ENCODE data around the gene GPR85.
"Not testable (repeated sequence)": the region's sequence is repeated elsewhere in the genome, so short reads cannot be mapped to it uniquely, and the experiment has no call there.

The GPR85 gene, protein sequence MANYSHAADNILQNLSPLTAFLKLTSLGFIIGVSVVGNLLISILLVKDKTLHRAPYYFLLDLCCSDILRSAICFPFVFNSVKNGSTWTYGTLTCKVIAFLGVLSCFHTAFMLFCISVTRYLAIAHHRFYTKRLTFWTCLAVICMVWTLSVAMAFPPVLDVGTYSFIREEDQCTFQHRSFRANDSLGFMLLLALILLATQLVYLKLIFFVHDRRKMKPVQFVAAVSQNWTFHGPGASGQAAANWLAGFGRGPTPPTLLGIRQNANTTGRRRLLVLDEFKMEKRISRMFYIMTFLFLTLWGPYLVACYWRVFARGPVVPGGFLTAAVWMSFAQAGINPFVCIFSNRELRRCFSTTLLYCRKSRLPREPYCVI

GRCh38 chr7:113086431-113086888, at the start of gene GPR85:
GPR85 (minus strand) TSS chr7:113086827; CDS start chr7:113084721, 2,106 bp downstream.
- peak; percentile 15 to 17 for DNase-seq

DNA sequence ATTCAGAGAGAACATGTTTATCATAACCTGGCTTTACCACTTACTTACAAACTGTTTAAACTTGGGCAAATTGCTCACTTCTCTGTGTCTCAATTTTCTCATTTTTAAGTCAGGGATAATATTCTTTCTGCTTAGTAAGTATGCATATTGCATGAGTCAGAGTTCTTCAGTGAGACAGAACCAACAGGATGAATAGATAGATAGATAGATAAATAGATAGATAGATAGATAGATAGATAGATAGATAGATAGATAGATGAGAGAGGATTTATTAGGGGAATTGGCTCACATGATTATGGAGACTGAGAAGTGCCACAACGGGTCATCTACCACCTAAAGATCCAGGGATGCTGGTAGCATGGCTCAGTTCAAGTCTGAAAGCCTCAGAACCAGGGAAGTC, 47.4 kb upstream of the GPR85 start:
- no peak for DNase-seq

- DNase-seq, result no peak
Observed at GRCh38 chr7:113131367-113131766, 44.7 kb upstream of the GPR85 start.

GRCh38 chr7:113128031-113128430, 41.4 kb upstream of the GPR85 start:
- no peak for DNase-seq

GRCh38 chr7:113125728-113126127, 39.1 kb upstream of the GPR85 start:
- DNase-seq, result no peak

- no peak for DNase-seq
Observed at GRCh38 chr7:113122744-113123143, 36.1 kb upstream of the GPR85 start.

DNA sequence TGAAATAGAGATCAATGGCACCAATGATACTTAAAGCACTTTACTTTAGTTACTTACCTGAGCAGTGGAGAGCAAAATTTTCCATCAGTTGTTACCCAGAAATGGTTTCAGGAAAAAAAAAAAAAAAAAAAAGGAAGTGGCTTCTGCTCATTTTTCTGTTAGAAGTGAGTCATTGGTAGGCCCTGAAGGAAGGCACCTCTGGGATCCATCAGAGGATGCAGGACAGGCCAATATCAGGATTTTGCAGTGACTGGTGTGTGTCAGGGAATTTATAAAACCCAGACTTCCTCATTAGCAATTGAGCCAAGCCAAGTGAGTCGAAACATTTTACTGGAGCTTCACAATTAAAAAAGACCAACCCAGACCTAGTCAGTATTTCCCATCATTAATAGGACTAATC, 34.0 kb upstream of the GPR85 start:
- no peak for DNase-seq

DNA sequence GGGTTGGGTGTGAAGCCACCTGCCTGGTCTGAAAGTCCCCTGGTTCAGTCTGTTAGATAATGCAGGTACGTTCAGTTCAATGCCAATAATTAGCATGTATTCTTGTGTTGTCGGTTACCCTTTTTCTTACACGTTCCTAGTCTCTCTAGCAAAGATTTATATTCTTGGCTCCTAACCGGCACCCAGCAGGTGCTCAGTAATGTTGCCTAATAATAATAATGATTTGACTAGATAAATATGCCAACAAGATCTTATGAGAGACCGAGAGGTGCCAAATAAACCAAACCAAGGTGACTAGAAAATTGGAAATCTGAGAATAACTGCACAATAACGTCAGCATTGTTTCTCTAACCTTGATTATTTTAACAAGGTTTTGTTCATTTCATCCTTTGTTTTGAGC, 32.8 kb upstream of the GPR85 start:
- DNase-seq, result no peak

GRCh38 chr7:113118074-113118959, 31.7 kb upstream of the GPR85 start, which contains the start of gene SMIM30:
SMIM30 (minus strand) TSS chr7:113118554; CDS start chr7:113117578, 976 bp downstream.
- DNase-seq, result peak; percentile 89 to 92

DNA sequence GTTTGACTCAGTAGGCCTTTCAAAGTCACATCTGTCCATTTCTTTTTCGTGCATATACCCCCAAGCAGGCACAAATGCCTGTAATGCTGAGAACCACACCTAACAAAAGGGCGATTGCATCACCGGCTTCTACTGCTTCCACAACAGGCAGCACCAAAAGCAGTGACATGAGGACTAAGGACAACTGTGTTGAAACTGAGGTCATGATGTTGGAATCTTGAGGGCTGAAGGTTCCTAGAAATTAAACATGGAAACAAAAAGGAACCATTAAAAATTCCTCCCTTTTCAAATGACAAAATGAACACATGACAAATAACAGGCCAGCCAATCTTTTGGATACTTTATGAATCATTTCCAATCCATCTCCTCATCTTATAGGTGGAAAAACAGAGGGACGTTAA, 30.7 kb upstream of the GPR85 start:
- not testable (repeated sequence) for DNase-seq

GRCh38 chr7:113113912-113114311, 27.3 kb upstream of the GPR85 start:
- no peak for DNase-seq

DNA sequence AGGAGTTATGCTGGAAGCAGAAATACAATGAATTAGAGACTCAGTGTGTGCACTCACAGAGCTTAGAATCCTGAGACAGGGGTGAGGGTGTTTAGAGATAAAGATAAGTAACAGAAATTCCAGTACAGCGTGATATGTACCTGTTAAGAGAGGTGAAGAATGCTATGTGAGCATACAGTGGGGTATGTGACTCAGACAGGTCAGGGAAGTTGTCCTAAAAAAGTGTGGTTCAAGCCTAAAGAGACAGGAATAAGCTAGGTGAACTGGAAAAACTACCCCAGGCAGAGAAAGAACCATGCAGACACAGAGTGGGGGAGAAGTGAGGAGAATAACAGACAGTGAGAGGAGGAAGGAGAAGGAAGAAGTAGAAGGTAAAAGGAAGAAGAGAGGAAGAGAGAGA, 23.1 kb upstream of the GPR85 start:
- no peak for DNase-seq

GRCh38 chr7:113100121-113100603, 13.5 kb upstream of the GPR85 start:
- no peak for DNase-seq

DNA sequence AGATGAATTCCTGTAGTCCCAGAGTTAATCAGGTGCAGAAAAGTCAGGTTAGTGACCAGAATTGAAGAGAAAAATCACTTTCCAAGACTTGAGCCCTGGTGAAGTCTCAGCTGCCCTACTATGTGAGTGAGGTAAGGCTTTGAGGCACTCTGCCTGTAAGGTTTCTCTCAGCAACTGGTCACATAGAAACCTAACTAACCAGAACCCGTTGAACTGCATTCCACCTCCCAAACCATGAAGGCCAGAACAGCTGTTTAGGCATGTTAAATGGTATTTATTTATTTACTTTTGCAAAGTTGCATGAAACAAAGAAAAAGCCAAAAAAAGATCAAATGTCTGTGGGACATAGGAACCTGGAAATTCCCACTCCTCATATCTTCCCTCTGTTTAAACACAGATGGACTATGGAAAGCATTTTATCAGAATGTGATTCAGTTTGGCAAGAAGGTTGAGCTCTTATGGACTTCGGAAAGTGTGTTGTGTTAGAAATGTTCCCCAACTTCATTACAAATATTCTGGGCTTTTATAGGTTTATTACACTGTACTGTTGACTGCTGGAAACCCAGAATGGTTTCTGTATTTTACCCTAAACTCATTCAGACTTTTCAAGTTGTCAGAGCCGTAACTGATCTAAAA, 12.8 kb upstream of the GPR85 start:
- no peak for DNase-seq

DNA sequence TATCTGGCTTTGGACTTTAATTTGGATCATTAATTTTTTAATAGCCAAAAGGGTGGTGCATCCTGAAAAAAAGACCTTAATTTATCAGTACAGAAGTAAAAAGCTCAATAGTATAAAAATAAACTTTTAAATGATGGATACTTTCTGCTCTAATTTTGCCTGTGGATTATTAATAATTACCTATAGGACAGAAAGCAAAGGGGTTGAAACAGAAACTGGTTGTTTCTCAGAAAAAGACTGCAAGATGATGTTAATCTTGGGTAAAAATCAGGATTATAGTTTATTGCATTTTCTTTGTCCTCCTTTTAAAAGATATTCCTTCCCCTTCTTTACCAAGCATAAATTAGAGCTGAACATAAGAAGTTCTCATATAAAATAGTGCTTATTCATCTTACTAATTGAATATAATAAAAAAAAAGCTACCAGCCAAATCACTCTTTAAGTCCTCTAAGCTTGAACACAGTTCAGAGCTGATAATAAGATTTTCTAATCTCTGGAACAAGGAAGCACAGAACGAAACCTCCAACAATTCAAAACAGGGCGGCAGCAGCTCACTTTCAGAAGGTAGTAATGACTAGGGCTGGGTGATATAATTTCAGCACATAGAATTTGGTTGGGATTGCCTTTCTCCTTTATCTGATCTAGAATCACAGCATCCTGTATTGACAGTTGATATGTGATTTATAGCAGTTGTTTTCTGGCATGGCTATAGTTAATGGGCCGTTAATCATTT, 8.1 kb upstream of the GPR85 start:
- no peak for DNase-seq

DNA sequence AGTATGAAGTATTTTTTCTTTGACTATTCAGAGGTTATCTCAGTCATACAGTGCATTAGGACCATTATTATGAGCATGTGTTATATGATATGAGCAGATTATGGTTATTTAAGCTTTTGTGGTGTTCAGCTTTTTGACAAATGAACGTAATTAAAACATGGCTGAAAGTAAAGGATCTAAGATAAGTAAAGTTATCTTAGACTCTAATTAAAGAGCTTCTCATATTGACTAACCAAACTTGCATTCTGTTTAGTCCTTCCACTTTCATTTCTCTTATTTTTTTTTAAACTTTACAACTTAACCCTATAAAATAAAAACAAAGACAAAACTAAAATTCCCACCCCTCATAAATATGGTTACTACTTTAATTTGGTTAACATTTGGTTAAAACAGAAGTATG, 6.9 kb upstream of the GPR85 start:
- no peak for DNase-seq

- no peak for DNase-seq
Observed at GRCh38 chr7:113092762-113093161, 6.1 kb upstream of the GPR85 start.

DNA sequence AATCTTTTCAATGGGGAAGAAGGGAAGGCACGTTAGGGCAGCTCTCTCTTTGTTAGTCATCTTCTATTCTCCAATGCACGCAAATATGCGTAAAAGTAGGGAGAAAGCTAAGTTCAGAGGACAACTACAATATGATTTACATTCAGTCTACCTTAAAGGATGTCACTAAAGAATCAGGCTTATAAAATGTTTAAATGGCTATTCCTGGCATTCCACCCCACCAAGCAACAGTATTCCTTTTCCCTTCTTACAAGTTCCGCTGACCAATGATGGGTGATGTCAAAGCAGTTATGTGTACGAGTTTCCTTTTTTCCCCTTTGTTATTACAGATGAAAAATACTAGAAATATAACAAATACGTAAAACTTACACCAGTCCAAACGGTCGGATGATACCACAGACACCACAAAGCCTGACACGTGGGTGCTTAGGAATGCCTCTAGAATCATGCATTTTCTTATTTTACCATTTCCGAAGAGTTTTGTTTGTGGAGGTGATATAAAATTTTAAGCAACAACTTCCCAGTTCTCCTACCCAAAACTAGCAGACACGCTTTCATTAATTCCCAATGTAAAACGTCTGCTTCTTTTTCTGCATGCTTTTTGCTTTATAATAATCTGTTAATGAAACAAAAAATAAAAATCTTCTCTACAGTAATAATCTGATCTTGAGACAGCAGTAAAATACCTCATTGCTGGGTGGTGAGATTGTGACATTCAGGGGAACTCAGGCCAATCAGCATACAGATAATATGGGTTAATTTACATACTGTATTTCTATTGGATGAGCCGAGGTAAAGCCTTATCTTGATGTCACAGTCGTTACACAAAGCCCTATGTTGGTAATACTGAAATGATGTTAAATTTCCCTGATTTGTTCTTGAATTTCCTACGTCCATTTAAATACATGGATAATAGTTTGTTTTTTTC, 708 bp upstream of the GPR85 start:
- DNase-seq, result no peak

DNA sequence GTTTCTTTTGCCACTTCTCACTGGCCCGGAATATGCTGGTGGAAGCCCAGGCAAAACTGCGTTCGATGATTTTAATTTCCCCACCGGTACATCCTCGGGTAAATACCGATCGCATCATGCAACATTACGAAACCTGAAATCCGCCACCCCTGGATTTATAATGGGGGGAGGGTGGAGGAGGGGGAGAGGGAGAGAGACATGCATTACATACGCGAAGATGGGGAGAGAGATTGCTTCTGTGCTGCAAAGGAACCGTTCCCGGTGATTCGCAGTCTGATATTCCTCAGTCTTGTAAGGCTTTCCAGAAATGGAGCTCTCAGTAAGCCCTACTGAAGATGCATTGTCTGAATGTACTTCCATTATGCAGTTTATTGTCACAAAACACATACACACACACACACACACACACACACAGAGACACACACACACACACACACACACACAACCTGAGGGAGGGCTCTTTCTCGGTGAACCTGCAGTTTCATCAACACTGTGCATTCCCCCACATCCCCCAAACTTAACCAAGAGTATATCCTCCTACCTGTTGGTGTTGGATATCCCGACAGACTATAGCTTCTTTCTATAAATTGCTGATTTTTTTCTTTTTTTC, 741 bp downstream of the GPR85 start:
- DNase-seq, result no peak

- DNase-seq, result no peak
Observed at GRCh38 chr7:113084496-113085172, 2.0 kb downstream of the GPR85 start.
